ENCODE results near the gene IQCE. TPM values are rescaled to one million over a fixed set of nuclear protein-coding genes. Genes with fewer than 3 reads are reported as not detected.

Gene IQCE
- total RNA-seq, 1 donor from 2014 or later, result 22.2 TPM

- H3K27me3 ChIP-seq, result no peaks in the 10 kb centered on the region
- intact Hi-C loops (cut with DNase I), result no loop called here
- ATAC-seq (no peak), DNase-seq (peak; percentile 65)
- H3K4me3 ChIP-seq, result no peak overlapping the region
- H3K4me1 ChIP-seq, result no peaks in the 10 kb centered on the region
- peaks cover 50% of the 10 kb centered on the region for H3K36me3 ChIP-seq
- no peak for TF ChIP-seq CTCF (IDR thresholded peaks at IDR 0.05)
- no peaks in the 10 kb centered on the region for H3K9me3 ChIP-seq
- no peak overlapping the region for H3K27ac ChIP-seq
Measured at GRCh38 chr7:2537981-2538851, 20.6 kb upstream of the IQCE start.

- DNase-seq, result no peak
- no peak for ATAC-seq
- Histone ChIP-seq H3K27me3 (no peaks in the 10 kb centered on the region), H3K36me3 (peaks cover 58% of the 10 kb centered on the region), H3K9me3 (no peaks in the 10 kb centered on the region), H3K27ac (no peak overlapping the region), H3K4me1 (no peaks in the 10 kb centered on the region), H3K4me3 (no peak overlapping the region)
- intact Hi-C loops (cut with DNase I), result no loop called here
- TF ChIP-seq CTCF (IDR thresholded peaks at IDR 0.05), result no peak
Measured at GRCh38 chr7:2539031-2539911, 19.5 kb upstream of the IQCE start.

- Histone ChIP-seq H3K27ac (no peak overlapping the region), H3K27me3 (no peaks in the 10 kb centered on the region), H3K4me3 (no peak overlapping the region), H3K36me3 (peaks cover 65% of the 10 kb centered on the region), H3K4me1 (no peaks in the 10 kb centered on the region), H3K9me3 (no peaks in the 10 kb centered on the region)
- no peak for ATAC-seq
- intact Hi-C loops (cut with DNase I), result no loop called here
- TF ChIP-seq CTCF (IDR thresholded peaks at IDR 0.05), result no peak
- DNase-seq, result no peak
Measured at GRCh38 chr7:2540133-2540532, 18.6 kb upstream of the IQCE start.

- H3K9me3 ChIP-seq, result no peaks in the 10 kb centered on the region
- ATAC-seq (no peak), DNase-seq (peak; percentile 62)
- intact Hi-C loops (cut with DNase I), result no loop called here
- TF ChIP-seq CTCF (IDR thresholded peaks at IDR 0.05), result no peak
- no peak overlapping the region for H3K27ac ChIP-seq
- no peak overlapping the region for H3K4me3 ChIP-seq
- peaks cover 70% of the 10 kb centered on the region for H3K36me3 ChIP-seq
- no peaks in the 10 kb centered on the region for H3K4me1 ChIP-seq
- no peaks in the 10 kb centered on the region for H3K27me3 ChIP-seq
Measured at GRCh38 chr7:2540641-2541051, 18.1 kb upstream of the IQCE start.

- intact Hi-C loops (cut with DNase I), result no loop called here
- no peak for TF ChIP-seq CTCF (IDR thresholded peaks at IDR 0.05)
- DNase-seq (peak; percentile 62), ATAC-seq (no peak)
- peaks cover 78% of the 10 kb centered on the region for H3K36me3 ChIP-seq
- no peak overlapping the region for H3K4me3 ChIP-seq
- no peaks in the 10 kb centered on the region for H3K4me1 ChIP-seq
- H3K9me3 ChIP-seq, result no peaks in the 10 kb centered on the region
- H3K27ac ChIP-seq, result no peak overlapping the region
- no peaks in the 10 kb centered on the region for H3K27me3 ChIP-seq
Measured at GRCh38 chr7:2541291-2542010, 17.3 kb upstream of the IQCE start.
